Measurements from ENCODE around the gene MRC2.

Gene MRC2

GRCh38 chr17:62655656-62656055 lies 28.2 kb downstream of the MRC2 start:
- Mint-ChIP-seq H3K27ac (no peak overlapping the region), H3K9me3 (peaks cover 18% of the 10 kb centered on the region), H3K4me1 (peaks cover 62% of the 10 kb centered on the region), H3K36me3 (ENCODE audit: low read depth) (peaks cover 55% of the 10 kb centered on the region), H3K27me3 (ENCODE audit: low read depth, poor library complexity) (peaks cover 3% of the 10 kb centered on the region), H3K4me3 (no peak overlapping the region)
- no peak for DNase-seq
- TF ChIP-seq CTCF (IDR thresholded peaks at IDR 0.05) = no peak

GRCh38 chr17:62656446-62656845 lies 29.0 kb downstream of the MRC2 start:
- Mint-ChIP-seq H3K27ac (no peak overlapping the region), H3K4me1 (peaks cover 62% of the 10 kb centered on the region), H3K9me3 (peaks cover 25% of the 10 kb centered on the region), H3K4me3 (no peak overlapping the region), H3K36me3 (ENCODE audit: low read depth) (peaks cover 62% of the 10 kb centered on the region), H3K27me3 (ENCODE audit: low read depth, poor library complexity) (peaks cover 3% of the 10 kb centered on the region)
- no peak for DNase-seq
- TF ChIP-seq CTCF (IDR thresholded peaks at IDR 0.05) = no peak

GRCh38 chr17:62657145-62657665 lies 29.7 kb downstream of the MRC2 start:
- DNase-seq = no peak
- Mint-ChIP-seq H3K4me1 (peaks cover 55% of the 10 kb centered on the region), H3K36me3 (ENCODE audit: low read depth) (peaks cover 68% of the 10 kb centered on the region), H3K27ac (peak overlapping the region; percentile 83), H3K9me3 (peaks cover 27% of the 10 kb centered on the region), H3K4me3 (no peak overlapping the region), H3K27me3 (ENCODE audit: low read depth, poor library complexity) (peaks cover 3% of the 10 kb centered on the region)
- TF ChIP-seq CTCF (IDR thresholded peaks at IDR 0.05) = no peak

GRCh38 chr17:62657690-62658089 lies 30.2 kb downstream of the MRC2 start:
- peak overlapping the region; percentile 95 for H3K27ac Mint-ChIP-seq
- peaks cover 53% of the 10 kb centered on the region for H3K4me1 Mint-ChIP-seq
- TF ChIP-seq CTCF (IDR thresholded peaks at IDR 0.05) = no peak

GRCh38 chr17:62658136-62658920 lies 30.9 kb downstream of the MRC2 start:
- DNase-seq = no peak
- peaks cover 27% of the 10 kb centered on the region for H3K9me3 Mint-ChIP-seq
- peaks cover 79% of the 10 kb centered on the region for H3K36me3 Mint-ChIP-seq (ENCODE audit: low read depth)
- peaks cover 53% of the 10 kb centered on the region for H3K4me1 Mint-ChIP-seq
- peaks cover 3% of the 10 kb centered on the region for H3K27me3 Mint-ChIP-seq (ENCODE audit: low read depth, poor library complexity)
- peak overlapping the region; percentile 95 for H3K27ac Mint-ChIP-seq
- H3K4me3 Mint-ChIP-seq = no peak overlapping the region
- no peak for TF ChIP-seq CTCF (IDR thresholded peaks at IDR 0.05)

More at GRCh38 chr17:62657690-62658089, 30.2 kb downstream of the MRC2 start:
- Mint-ChIP-seq H3K9me3 (peaks cover 27% of the 10 kb centered on the region), H3K27me3 (ENCODE audit: low read depth, poor library complexity) (peaks cover 3% of the 10 kb centered on the region), H3K4me3 (no peak overlapping the region), H3K36me3 (ENCODE audit: low read depth) (peaks cover 73% of the 10 kb centered on the region)
- no peak for DNase-seq

Data from nephron progenitor cell (in vitro differentiated cells).